HG03460 (cell line): ENCODE results near the gene PDE4D.
A peak's percentile ranks its signal among the peaks of the same experiment; 100 is the strongest.

ENCODE experiments used
- ATAC-seq: cut with Tn5 transposase; IDR thresholded peaks from one replicate; pipeline ENCODE4 v1.9.1; 2021; ENCODE audit not compliant: unreplicated experiment

PDE4D gene

GRCh38 chr5:59661954-59662615 lies 231.4 kb downstream of the PDE4D start:
- peak; percentile 51 for ATAC-seq

GRCh38 chr5:59661311-59661710 lies 232.2 kb downstream of the PDE4D start:
- no peak for ATAC-seq

- ATAC-seq, result peak; percentile 42
Measured at GRCh38 chr5:59660737-59661136, 232.8 kb downstream of the PDE4D start.

- ATAC-seq, result no peak
Measured at GRCh38 chr5:59656351-59657254, 236.9 kb downstream of the PDE4D start.

GRCh38 chr5:59655693-59656309 lies 237.7 kb downstream of the PDE4D start:
- ATAC-seq, result no peak

- ATAC-seq, result no peak
Measured at GRCh38 chr5:59654691-59655090, 238.8 kb downstream of the PDE4D start.

- no peak for ATAC-seq
Measured at GRCh38 chr5:59652449-59652848, 241.1 kb downstream of the PDE4D start.

- ATAC-seq, result no peak
Measured at GRCh38 chr5:59648949-59649921, 244.3 kb downstream of the PDE4D start.

GRCh38 chr5:59648038-59648831 lies 245.3 kb downstream of the PDE4D start:
- no peak for ATAC-seq

- ATAC-seq, result no peak
Measured at GRCh38 chr5:59645380-59645779, 248.1 kb downstream of the PDE4D start.

GRCh38 chr5:59640411-59640810 lies 253.1 kb downstream of the PDE4D start:
- no peak for ATAC-seq

- no peak for ATAC-seq
Measured at GRCh38 chr5:59637884-59638580, 255.5 kb downstream of the PDE4D start.

- no peak for ATAC-seq
Measured at GRCh38 chr5:59629561-59629960, 264.0 kb downstream of the PDE4D start.

GRCh38 chr5:59628062-59628828 lies 265.3 kb downstream of the PDE4D start:
- ATAC-seq, result no peak

GRCh38 chr5:59624898-59625297 lies 268.6 kb downstream of the PDE4D start:
- ATAC-seq, result no peak

- ATAC-seq, result no peak
Measured at GRCh38 chr5:59622848-59623247, 270.7 kb downstream of the PDE4D start.

- ATAC-seq, result no peak
Measured at GRCh38 chr5:59621477-59621876, 272.0 kb downstream of the PDE4D start.

- ATAC-seq, result no peak
Measured at GRCh38 chr5:59620535-59621212, 272.9 kb downstream of the PDE4D start.
